Neuronal stem cell (in vitro differentiated cells): ENCODE data around the gene MAVS.

ENCODE experiments used
- DNase-seq: peaks from one replicate; pipeline ENCODE4 v3.0.0-alpha.2; 2013; ENCODE audit warnings: low spot score
- H2AFZ ChIP-seq: one replicate; pipeline ENCODE4 v1.6.1; 2013; ENCODE audit warnings: mild to moderate bottlenecking, low read length, inconsistent platforms
- H2AK5ac ChIP-seq: 2 replicates; pipeline ENCODE4 v1.6.1; 2013; ENCODE audit warnings: low read depth, mild to moderate bottlenecking, inconsistent platforms, low read length, moderate library complexity, mixed read lengths
- H2BK120ac ChIP-seq: 2 replicates; pipeline ENCODE4 v1.6.1; 2013; ENCODE audit warnings: low read depth, mild to moderate bottlenecking, inconsistent platforms, low read length, moderate library complexity, mixed read lengths
- H2BK12ac ChIP-seq: one replicate; pipeline ENCODE4 v1.6.1; 2013; ENCODE audit warnings: low read length, inconsistent platforms
- H2BK15ac ChIP-seq: 2 replicates; pipeline ENCODE4 v1.6.1; 2013; ENCODE audit warnings: mild to moderate bottlenecking, low read length, inconsistent platforms, mixed read lengths
- H2BK5ac ChIP-seq: one replicate; pipeline ENCODE4 v1.6.1; 2013; ENCODE audit warnings: inconsistent platforms, mild to moderate bottlenecking, low read length, moderate library complexity
- H3K14ac ChIP-seq: one replicate; pipeline ENCODE4 v1.6.1; 2013; ENCODE audit warnings: low read length, inconsistent platforms
- H3K18ac ChIP-seq: 2 replicates; pipeline ENCODE4 v1.6.1; 2013; ENCODE audit warnings: low read length, inconsistent platforms
- H3K23ac ChIP-seq: 2 replicates; pipeline ENCODE4 v1.6.1; 2013; ENCODE audit warnings: low read depth, mild to moderate bottlenecking, mixed read lengths, low read length, inconsistent platforms; ENCODE audit not compliant: poor library complexity
- H3K27ac ChIP-seq: replicated peaks from 3 replicates; pipeline ENCODE4 v1.5.1; 2013; ENCODE audit warnings: low read length, inconsistent platforms
- H3K27me3 ChIP-seq, 3 experiments: 2 replicates each; pipeline ENCODE4 v1.6.1; 2013; ENCODE audit warnings: low read length in 3 of 3, mild to moderate bottlenecking in 2 of 3, inconsistent platforms in 1 of 3, low read depth in 1 of 3, mixed read lengths in 1 of 3, moderate library complexity in 1 of 3; ENCODE audit not compliant: control insufficient read depth in 3 of 3, insufficient read depth in 3 of 3
- H3K36me3 ChIP-seq, 2 donors: replicated peaks in 1 of 2; 2 replicates each; pipeline ENCODE4 v1.6.1; 2013; ENCODE audit warnings: low read length in 2 of 2; ENCODE audit not compliant: control insufficient read depth in 2 of 2, insufficient read depth in 2 of 2
- H3K4ac ChIP-seq: 2 replicates; pipeline ENCODE4 v1.6.1; 2013; ENCODE audit warnings: inconsistent platforms, mild to moderate bottlenecking, low read length, moderate library complexity
- H3K4me1 ChIP-seq, 2 donors: 1 replicate in 1 of 2; 2 replicates in 1 of 2; pipeline ENCODE4 v1.6.1; 2013; ENCODE audit warnings: low read length in 2 of 2, low read depth in 1 of 2; ENCODE audit not compliant: control insufficient read depth in 2 of 2, insufficient read depth in 1 of 2
- H3K4me2 ChIP-seq: one replicate; pipeline ENCODE4 v1.6.1; 2013; ENCODE audit warnings: mild to moderate bottlenecking, low read length, inconsistent platforms; ENCODE audit not compliant: insufficient read depth, poor library complexity, severe bottlenecking
- H3K4me3 ChIP-seq, 2 donors: 2 replicates each; pipeline ENCODE4 v1.5.1; 2013; ENCODE audit warnings: low read length in 2 of 2, mild to moderate bottlenecking in 2 of 2, inconsistent platforms in 1 of 2, moderate library complexity in 1 of 2
- H3K79me1 ChIP-seq: one replicate; pipeline ENCODE4 v1.6.1; 2013; ENCODE audit warnings: low read depth, mild to moderate bottlenecking, inconsistent platforms, low read length, moderate library complexity
- H3K9ac ChIP-seq: one replicate; pipeline ENCODE4 v1.6.1; 2013; ENCODE audit warnings: mild to moderate bottlenecking, low read depth, low read length, inconsistent platforms; ENCODE audit not compliant: poor library complexity
- H3K9me3 ChIP-seq, 2 donors: replicated peaks in 1 of 2; 2 replicates each; pipeline versions ENCODE3 to v1.6.1; 2013; ENCODE audit warnings: low read length in 2 of 2, mild to moderate bottlenecking in 2 of 2, inconsistent platforms in 1 of 2, low read depth in 1 of 2, mixed read lengths in 1 of 2, moderate library complexity in 1 of 2; ENCODE audit not compliant: control insufficient read depth in 2 of 2, insufficient read depth in 1 of 2
- H4K8ac ChIP-seq: one replicate; pipeline ENCODE4 v1.6.1; 2013; ENCODE audit warnings: low read depth, mild to moderate bottlenecking, inconsistent platforms, low read length, moderate library complexity
- H4K91ac ChIP-seq: one replicate; pipeline ENCODE4 v1.6.1; 2013; ENCODE audit warnings: low read length, low read depth, mild to moderate bottlenecking, inconsistent platforms; ENCODE audit not compliant: poor library complexity
- WGBS, 2 donors: extraction: QIAGEN DNeasy Blood & Tissue Kit; methylation state at CpG; one replicate each; pipeline ENCODE4 v1.1.7; 2013; ENCODE audit warnings: missing lambda C conversion rate in 2 of 2, mixed read lengths in 1 of 2; ENCODE audit not compliant: insufficient read length in 2 of 2, insufficient replicate concordance in 1 of 2; ENCODE audit errors: extremely low coverage in 2 of 2; 5-methylcytosine and 5-hydroxymethylcytosine counted together

MAVS gene

GRCh38 chr20:3804254-3804751 lies 42.3 kb upstream of the MAVS start:
- H3K4me1 ChIP-seq: peaks cover 13 to 20% of the 10 kb centered on the region in 2 donors
- no CpG with 5 or more reads among the region's 11 CpGs for WGBS, 2 donors
- H4K91ac ChIP-seq: no peak overlapping the region
- no peak overlapping the region for H4K8ac ChIP-seq
- H2AFZ ChIP-seq: no peak overlapping the region
- H3K4me2 ChIP-seq: no peak overlapping the region
- H2BK12ac ChIP-seq: no peak overlapping the region
- H2AK5ac ChIP-seq: no peak overlapping the region
- no peak overlapping the region for H3K27ac ChIP-seq
- peaks cover 3% of the 10 kb centered on the region for H3K79me1 ChIP-seq
- no peak overlapping the region for H2BK120ac ChIP-seq
- H3K14ac ChIP-seq: no peak overlapping the region
- H3K18ac ChIP-seq: no peak overlapping the region
- peaks cover 26 to 59% of the 10 kb centered on the region in 2 donors for H3K36me3 ChIP-seq
- H2BK5ac ChIP-seq: no peak overlapping the region
- H2BK15ac ChIP-seq: no peak overlapping the region
- H3K9ac ChIP-seq: no peak overlapping the region
- no peak overlapping the region for H3K4ac ChIP-seq
- H3K23ac ChIP-seq: peak overlapping the region; percentile 52
- no peak overlapping the region for H3K4me3 ChIP-seq
- H3K9me3 ChIP-seq: no peaks in the 10 kb centered on the region
- DNase-seq: no peak
- no peaks in the 10 kb centered on the region for H3K27me3 ChIP-seq

GRCh38 chr20:3804781-3805180 lies 41.9 kb upstream of the MAVS start:
- no peak overlapping the region for H2BK12ac ChIP-seq
- DNase-seq: no peak
- H3K27ac ChIP-seq: no peak overlapping the region
- H3K27me3 ChIP-seq: no peaks in the 10 kb centered on the region
- no peak overlapping the region for H3K9ac ChIP-seq
- no peak overlapping the region for H3K23ac ChIP-seq
- H2BK120ac ChIP-seq: no peak overlapping the region
- peak overlapping the region; percentile 15 for H3K18ac ChIP-seq
- H2AK5ac ChIP-seq: no peak overlapping the region
- H3K4me1 ChIP-seq: peaks cover 10 to 16% of the 10 kb centered on the region in 2 donors
- peaks cover 26 to 59% of the 10 kb centered on the region in 2 donors for H3K36me3 ChIP-seq
- no peak overlapping the region for H2BK15ac ChIP-seq
- no peak overlapping the region for H3K4ac ChIP-seq
- H2BK5ac ChIP-seq: no peak overlapping the region
- H3K9me3 ChIP-seq: no peaks in the 10 kb centered on the region
- H2AFZ ChIP-seq: no peak overlapping the region
- no peak overlapping the region for H3K14ac ChIP-seq
- no peak overlapping the region for H4K91ac ChIP-seq
- WGBS, 2 donors: no CpG with 5 or more reads among the region's 11 CpGs
- peak overlapping the region in 1 of 2 donors; percentile 28 for H3K4me3 ChIP-seq
- peaks cover 3% of the 10 kb centered on the region for H3K79me1 ChIP-seq
- H3K4me2 ChIP-seq: no peak overlapping the region
- H4K8ac ChIP-seq: no peak overlapping the region

GRCh38 chr20:3808544-3808943 lies 38.1 kb upstream of the MAVS start:
- no peak overlapping the region for H2BK5ac ChIP-seq
- no peak overlapping the region for H2BK12ac ChIP-seq
- no peak overlapping the region for H3K23ac ChIP-seq
- H3K14ac ChIP-seq: no peak overlapping the region
- no peaks in the 10 kb centered on the region for H3K27me3 ChIP-seq
- H3K4me2 ChIP-seq: no peak overlapping the region
- H2AFZ ChIP-seq: no peak overlapping the region
- no peak overlapping the region for H4K91ac ChIP-seq
- no peak overlapping the region for H3K4ac ChIP-seq
- H3K9ac ChIP-seq: no peak overlapping the region
- H2BK15ac ChIP-seq: no peak overlapping the region
- peaks cover 10 to 26% of the 10 kb centered on the region in 2 donors for H3K36me3 ChIP-seq
- no peak overlapping the region for H3K27ac ChIP-seq
- WGBS, 2 donors: no CpG with 5 or more reads among the region's 3 CpGs
- no peak overlapping the region for H3K4me3 ChIP-seq
- no peak overlapping the region for H2AK5ac ChIP-seq
- H3K18ac ChIP-seq: no peak overlapping the region
- H3K4me1 ChIP-seq: peaks cover 2 to 6% of the 10 kb centered on the region in 2 donors
- H2BK120ac ChIP-seq: no peak overlapping the region
- H4K8ac ChIP-seq: no peak overlapping the region
- H3K9me3 ChIP-seq: no peaks in the 10 kb centered on the region
- no peak for DNase-seq
- H3K79me1 ChIP-seq: no peaks in the 10 kb centered on the region

- H2BK15ac ChIP-seq: peak overlapping the region; percentile 69
- H3K9me3 ChIP-seq: no peaks in the 10 kb centered on the region
- H3K27ac ChIP-seq: no peak overlapping the region
- no peaks in the 10 kb centered on the region for H3K27me3 ChIP-seq
- peak overlapping the region; percentile 51 for H3K9ac ChIP-seq
- H3K4me2 ChIP-seq: no peak overlapping the region
- no peak for DNase-seq
- H2BK5ac ChIP-seq: no peak overlapping the region
- H3K4ac ChIP-seq: no peak overlapping the region
- no peak overlapping the region for H2AK5ac ChIP-seq
- no peak overlapping the region for H4K8ac ChIP-seq
- H3K23ac ChIP-seq: no peak overlapping the region
- peak overlapping the region in 1 of 2 donors; percentile 5 for H3K4me3 ChIP-seq
- no peaks in the 10 kb centered on the region for H3K36me3 ChIP-seq
- no peak overlapping the region for H3K14ac ChIP-seq
- H2BK12ac ChIP-seq: no peak overlapping the region
- no peaks in the 10 kb centered on the region for H3K79me1 ChIP-seq
- no peak overlapping the region for H2BK120ac ChIP-seq
- peak overlapping the region; percentile 84 for H2AFZ ChIP-seq
- peak overlapping the region; percentile 51 for H3K18ac ChIP-seq
- H4K91ac ChIP-seq: no peak overlapping the region
- peaks cover 7 to 11% of the 10 kb centered on the region in 2 donors for H3K4me1 ChIP-seq
- WGBS, 2 donors: no CpG with 5 or more reads among the region's 20 CpGs
These were observed 35.0 kb upstream of the MAVS start for GRCh38 chr20:3811467-3812258.
